CD4-positive, alpha-beta T cell treated with Interleukin-4 for 1 hour (primary cell): ENCODE results near the gene GRID1.
"Not testable (repeated sequence)": the region's sequence is repeated elsewhere in the genome, so short reads cannot be mapped to it uniquely, and the experiment has no call there.

ENCODE experiments used
- DNase-seq, 2 donors: peaks; one replicate each; pipeline ENCODE4 v3.0.0-alpha.2; 2020 to 2022

The GRID1 gene

DNA sequence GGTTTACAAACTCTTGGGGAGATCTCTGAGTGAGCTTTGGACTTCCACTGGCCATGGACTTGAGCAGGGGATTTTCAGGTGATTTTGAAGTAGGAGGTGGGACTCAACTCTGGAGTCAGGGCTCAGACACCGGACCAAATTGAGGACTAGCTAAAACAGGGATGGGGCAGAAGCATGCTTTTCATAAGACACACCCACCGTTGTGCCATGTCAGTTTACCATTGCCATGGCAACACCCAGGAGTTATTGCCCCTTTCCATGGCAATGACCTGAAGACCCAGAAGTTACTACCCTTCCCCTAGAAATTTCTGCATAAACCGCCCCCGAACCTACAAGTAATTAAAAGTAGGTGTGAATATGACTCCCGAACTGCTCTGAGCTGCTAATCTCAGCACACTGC, 320.7 kb downstream of the GRID1 start:
- DNase-seq, result no peak

DNA sequence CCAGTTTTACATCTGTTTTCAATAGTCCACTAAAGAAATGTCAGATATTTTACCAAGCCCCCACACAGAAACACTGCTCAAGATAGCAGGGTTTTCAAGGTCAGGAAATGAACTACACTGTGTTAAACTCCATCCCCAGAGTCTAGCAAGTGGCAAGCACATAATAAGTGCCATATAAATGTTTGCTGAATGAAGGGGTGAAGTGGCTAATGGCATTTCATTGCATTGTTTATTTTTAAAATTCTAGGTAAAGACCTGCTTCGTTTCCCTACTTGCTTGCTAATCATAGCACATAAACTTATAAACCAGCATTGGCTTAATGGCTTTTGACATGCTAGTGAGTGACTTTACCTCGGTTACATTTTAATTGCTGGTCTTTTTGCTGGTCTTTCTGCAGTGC, 322.6 kb downstream of the GRID1 start:
- no peak for DNase-seq

GRCh38 chr10:86043236-86043635, 323.4 kb downstream of the GRID1 start:
- DNase-seq, result no peak

GRCh38 chr10:86042161-86042560, 324.4 kb downstream of the GRID1 start:
- no peak for DNase-seq

DNA sequence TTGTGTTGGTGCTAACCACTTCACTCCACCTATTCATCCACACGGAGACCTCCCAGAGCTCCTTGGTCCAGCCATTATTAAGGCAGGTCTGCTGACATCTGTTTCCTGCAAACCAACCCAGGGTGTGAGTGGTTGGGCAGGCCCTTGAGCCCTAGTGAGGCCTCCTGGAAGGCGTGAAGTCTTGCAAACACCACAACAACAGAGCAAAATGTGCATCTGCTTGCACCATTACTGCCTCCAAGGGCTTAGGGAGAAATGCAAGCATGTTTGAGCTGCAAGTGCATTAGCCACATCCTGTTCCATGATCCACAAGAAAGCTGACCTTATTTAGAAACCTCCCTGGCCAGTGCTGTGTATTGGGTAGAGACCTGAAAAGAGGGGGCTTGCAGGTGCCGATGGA, 325.5 kb downstream of the GRID1 start:
- no peak for DNase-seq

GRCh38 chr10:86038371-86038770, 328.2 kb downstream of the GRID1 start:
- no peak for DNase-seq

GRCh38 chr10:86037096-86037495, 329.5 kb downstream of the GRID1 start:
- no peak for DNase-seq

GRCh38 chr10:86036544-86036831, 330.1 kb downstream of the GRID1 start:
- DNase-seq, result no peak

DNA sequence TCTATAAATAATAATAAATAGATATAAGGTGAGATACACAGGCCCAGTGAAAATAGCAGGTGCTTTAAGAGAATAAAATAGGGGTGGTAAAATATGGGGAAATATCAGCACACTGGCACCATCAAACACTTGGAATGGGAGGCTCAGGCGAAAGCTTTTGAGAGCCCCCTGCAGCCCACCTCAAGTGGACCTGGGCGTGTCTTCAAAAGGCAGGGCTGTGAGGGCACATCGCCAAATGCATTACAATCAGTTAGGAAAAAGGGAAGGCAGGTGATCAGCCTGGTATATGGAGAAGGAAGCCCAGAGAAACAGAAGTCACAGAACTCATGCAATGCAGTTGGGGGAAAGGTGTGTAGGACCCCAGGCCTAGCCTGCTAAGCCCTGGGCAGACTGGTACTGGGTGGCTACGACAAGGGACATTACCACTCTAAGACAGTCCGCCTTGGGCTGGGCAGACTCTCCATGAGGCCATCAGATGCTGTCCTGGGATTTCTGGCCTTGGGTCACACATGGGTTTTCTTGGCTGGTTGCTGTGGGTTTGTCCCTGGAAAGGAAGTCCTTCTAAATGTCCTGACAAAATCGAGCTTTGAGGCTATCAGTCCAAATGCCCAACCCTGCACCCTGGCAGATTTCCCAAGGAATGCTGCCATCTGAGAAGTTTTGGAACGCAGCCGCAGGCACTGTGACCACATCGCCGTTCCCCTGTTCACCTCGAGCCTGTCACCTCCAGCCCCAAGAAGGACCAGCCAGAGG, 330.6 kb downstream of the GRID1 start:
- no peak for DNase-seq

GRCh38 chr10:86034710-86035109, 331.9 kb downstream of the GRID1 start:
- DNase-seq, result no peak

GRCh38 chr10:86033581-86033980, 333.0 kb downstream of the GRID1 start:
- DNase-seq, result no peak

GRCh38 chr10:86032087-86032486, 334.5 kb downstream of the GRID1 start:
- DNase-seq, result not testable (repeated sequence)

- DNase-seq, result no peak
Observed at GRCh38 chr10:86030312-86030711, 336.3 kb downstream of the GRID1 start.

- DNase-seq, result no peak
Observed at GRCh38 chr10:86027346-86027745, 339.2 kb downstream of the GRID1 start.

- DNase-seq, result no peak
Observed at GRCh38 chr10:86025509-86025908, 341.1 kb downstream of the GRID1 start.

DNA sequence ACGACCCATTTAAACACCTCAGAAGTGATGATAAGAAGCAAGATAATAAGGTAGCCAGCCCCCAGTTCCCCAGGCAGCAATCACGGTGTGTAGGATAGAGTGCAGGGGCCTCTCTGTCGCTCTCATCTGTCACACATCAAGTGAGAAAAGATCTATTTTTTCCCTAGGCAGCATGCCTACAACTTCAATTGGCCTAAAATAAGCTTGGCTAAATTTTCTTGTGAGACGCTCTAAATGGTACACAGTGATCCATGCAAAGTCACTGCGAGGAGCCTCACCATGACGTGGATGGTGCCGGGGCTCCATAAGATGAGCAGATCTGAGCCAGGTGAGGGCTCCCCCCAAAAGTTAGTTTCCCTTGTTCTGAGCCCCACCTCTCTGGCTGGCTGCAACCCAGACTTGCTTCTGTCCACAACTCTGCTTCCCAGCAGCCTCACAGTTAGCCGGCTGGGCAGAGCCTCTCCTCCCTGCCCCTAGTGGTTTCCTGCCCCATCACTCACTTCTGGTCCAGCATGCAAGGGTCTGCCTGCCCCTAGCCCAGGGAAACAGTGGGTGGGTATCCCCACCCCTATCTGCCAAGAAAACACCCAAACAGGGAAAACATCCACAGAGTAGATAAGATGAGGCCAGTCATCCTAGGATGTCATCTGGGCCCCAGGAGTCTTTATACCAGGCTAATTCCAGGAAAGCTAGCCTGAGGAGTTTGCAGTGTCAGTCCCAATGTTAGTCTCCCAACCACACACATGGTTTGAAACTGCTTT, 342.1 kb downstream of the GRID1 start:
- DNase-seq, result no peak

DNA sequence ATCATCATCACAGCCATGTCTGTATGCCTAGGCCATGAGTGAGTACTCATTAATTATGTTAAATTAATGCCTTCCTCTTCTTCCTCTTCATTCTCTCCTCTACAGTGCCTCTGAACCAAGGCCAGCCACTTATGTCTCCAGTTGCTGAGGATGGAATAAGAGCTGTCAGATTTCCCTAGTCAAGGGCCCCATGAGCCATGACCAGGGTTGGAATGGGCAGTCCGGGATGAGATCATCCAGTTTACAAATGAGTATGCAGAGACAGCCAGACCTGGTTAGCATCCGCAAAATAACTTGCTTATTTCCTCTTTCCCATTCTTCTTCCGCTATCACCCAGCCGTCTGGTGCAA, 342.7 kb downstream of the GRID1 start:
- DNase-seq, result no peak

DNA sequence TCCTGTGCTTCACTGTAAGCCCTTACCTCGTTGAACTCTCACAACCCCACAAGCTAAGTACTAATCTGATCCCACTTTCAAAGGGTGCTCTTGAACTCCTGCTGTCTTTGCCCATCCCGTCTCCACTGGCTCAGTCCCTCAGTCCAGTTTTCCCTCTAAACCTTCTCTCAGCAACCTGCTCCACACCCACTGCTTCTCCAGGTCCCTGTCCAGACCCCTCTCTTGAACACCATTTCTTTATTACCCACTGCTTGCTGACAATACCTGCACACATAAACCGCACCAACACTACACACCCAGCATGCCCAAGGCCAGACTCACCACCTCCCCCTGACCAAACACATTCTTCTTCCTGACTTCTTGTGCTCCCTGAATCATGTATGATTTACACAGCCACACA, 343.3 kb downstream of the GRID1 start:
- DNase-seq, result no peak

DNA sequence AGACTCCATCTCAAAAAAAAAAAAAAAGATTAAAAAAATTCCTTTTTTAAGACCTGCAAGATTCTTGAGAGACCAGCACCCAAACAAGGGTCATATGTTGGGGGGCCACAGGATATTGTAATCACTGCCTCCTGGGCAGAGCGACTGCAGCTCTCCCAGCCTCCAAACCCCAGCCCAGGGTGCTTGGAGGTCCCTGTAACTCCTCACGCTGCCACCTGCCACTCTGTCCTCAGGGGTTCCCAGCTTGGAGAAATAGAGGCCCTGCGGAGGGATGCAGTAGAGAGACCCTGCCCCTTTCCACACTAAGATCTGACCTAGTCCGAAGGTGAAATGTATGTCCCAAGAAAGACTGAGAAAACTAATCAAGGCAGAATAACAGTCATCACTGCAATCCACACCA, 343.7 kb downstream of the GRID1 start:
- DNase-seq, result no peak

DNA sequence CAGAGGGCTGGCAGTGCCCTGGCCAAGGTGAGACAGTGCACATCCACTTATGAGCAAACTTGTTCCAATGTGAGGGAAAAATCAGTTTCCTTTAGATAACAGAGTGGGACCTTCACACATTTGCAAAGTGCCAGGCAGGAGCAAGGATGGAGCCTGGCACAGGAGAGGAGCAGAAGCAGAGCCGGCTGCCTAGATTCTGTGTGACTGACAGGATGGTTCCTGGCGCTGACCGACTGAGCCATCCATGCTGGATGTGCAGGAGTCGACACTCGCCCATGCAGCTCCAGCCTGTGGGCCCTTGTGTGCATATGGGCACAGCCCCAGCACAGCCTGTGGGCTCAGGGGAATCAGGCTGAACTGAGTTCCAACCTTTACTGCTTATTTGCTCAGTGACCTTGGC, 346.5 kb downstream of the GRID1 start:
- no peak for DNase-seq

DNA sequence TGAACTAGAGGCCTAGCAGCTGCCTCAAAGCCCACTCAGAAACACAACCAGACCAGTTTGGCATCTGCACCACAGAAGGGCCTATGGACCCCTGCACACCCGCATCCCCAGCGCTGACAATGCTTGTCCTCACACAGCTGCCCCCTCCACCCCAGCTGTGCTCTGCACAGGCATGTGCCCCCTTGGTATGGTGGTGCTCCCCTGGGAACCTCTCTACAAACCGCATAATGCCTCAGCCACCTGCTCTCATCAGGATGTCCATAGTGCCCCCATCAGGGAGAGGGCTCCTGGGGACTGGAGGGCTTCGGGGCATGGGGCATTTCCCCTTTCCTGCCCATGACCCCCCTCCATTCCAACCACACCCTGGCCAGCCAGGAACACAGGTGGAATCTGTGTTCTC, 347.5 kb downstream of the GRID1 start:
- no peak for DNase-seq

DNA sequence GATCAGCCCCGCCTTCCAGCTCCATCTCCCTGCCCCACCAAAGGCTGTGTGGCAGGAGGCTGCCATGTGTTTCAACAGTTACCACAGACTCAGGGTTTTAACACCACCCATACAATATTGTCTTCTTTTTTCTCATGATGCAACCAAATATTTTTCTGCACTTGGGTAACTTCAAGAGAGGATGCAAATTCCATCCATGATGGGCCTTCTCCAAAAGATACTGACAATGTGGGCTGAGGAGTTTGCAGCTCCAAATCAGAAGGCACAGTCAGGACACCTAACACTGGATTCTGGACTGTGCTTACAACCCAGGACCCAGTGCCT, 347.9 kb downstream of the GRID1 start:
- no peak for DNase-seq

DNA sequence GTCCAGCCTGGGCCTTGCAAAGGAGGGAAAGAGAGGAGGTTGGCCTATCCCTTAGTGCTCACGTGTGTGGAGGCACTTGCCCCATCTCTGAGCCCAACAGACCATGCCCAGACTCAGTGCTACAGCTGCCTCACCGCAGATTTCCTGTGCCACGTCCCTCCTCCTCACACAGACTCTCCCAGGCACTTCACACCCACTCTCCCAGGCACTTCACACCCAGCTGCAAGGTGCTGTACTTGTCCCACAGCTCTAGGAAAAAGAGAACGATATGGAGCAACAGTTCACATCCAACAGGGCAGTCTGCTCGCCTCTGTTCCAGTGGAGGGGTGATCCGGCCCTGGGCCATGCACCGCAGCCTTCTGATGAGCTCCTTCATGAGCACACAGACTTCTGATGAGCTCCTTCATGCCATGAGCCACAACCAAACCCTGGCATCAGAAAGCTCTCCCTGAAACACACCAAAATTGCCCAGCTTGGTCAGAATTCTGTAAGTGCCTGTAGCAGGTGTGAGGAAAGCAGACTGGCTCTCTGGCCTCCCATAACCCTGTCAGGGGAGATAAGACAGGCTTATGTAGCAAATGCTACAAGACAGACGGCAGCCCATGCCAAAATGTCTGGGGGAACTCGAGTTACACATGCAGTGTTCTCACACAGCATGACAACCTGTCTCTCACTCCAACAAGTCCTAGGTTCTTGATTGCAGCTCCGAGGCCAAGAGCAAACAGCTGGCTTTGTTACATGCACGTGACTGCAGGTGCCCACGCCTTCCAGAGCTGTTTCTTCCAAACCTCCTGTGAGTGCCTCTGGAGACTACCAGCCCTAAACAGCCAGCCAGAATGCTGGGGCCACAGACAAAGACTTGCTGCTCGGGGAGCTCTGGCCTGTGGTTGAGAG, 348.5 kb downstream of the GRID1 start:
- DNase-seq, result no peak

DNA sequence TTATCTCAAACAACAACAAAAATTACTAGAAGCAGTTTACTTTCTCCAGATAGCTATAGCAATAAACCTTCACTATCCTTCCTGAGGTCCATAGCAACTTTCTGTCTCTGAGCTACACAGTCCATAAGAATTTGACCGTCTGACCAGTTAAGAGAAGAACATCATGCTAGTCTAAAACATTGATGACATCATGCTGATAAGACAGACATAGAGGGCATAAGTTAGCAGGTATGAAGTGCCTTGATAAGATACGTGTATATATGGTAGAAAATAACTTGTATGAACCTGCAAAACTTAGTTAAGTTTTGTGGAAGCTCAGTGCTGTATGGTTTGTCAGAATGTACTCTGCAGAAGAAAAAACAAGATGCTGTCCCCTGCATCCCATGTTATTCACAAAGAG, 353.0 kb downstream of the GRID1 start:
- DNase-seq, result no peak
